ENCODE measurements around the gene TENM4. TPM values are rescaled to one million over a fixed set of nuclear protein-coding genes. Genes with fewer than 3 reads are reported as not detected.

Gene TENM4
- polyA plus RNA-seq, 1 experiment = 5.5 TPM

DNA sequence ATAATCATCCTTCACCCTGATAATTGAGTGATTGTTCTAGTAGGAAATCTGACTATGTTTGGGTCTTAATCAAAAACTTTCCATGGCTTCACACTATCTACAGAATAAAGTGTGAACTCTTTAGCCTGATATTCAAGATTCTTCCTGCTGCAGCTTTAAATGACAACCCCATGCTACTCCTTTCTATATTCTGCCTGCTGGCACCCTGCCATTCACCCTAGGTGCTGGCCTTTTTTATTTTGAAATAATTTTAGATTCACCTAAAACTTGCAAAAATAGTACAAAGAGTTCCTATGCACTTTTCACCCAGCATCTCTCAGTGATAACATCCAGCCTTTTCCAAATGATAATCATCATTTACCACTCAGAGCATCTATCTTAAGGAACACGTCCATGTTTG lies 502.8 kb downstream of the TENM4 start:
- POLR2A ChIA-PET = no interaction called here
- Histone ChIP-seq H3K9me3 (ENCODE audit: control insufficient read depth, insufficient read depth, low read length) (no peaks in the 10 kb centered on the region), H3K27me3 (ENCODE audit: control insufficient read depth, insufficient read depth, low read length) (no peaks in the 10 kb centered on the region), H3K27ac (ENCODE audit: low read depth, low read length) (no peak overlapping the region), H3K4me3 (ENCODE audit: low read depth, low read length) (no peak overlapping the region)
- DNase-seq (ENCODE audit: low read depth, low spot score) = no peak
- TF ChIP-seq, protein P1, sequence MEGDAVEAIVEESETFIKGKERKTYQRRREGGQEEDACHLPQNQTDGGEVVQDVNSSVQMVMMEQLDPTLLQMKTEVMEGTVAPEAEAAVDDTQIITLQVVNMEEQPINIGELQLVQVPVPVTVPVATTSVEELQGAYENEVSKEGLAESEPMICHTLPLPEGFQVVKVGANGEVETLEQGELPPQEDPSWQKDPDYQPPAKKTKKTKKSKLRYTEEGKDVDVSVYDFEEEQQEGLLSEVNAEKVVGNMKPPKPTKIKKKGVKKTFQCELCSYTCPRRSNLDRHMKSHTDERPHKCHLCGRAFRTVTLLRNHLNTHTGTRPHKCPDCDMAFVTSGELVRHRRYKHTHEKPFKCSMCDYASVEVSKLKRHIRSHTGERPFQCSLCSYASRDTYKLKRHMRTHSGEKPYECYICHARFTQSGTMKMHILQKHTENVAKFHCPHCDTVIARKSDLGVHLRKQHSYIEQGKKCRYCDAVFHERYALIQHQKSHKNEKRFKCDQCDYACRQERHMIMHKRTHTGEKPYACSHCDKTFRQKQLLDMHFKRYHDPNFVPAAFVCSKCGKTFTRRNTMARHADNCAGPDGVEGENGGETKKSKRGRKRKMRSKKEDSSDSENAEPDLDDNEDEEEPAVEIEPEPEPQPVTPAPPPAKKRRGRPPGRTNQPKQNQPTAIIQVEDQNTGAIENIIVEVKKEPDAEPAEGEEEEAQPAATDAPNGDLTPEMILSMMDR (IDR thresholded peaks at IDR 0.05; ENCODE audit: low read depth, low read length) = no peak
- CTCF ChIA-PET = interaction anchor here (0.6 to 1.6 kb wide), 3 partner anchors 20 to 293 kb away, joined by 3 to 5 read pairs (median 4); no protein-coding TSS in a partner anchor

- H3K27me3 ChIP-seq (ENCODE audit: control insufficient read depth, insufficient read depth, low read length) = no peaks in the 10 kb centered on the region
- no peak for DNase-seq (ENCODE audit: low read depth, low spot score)
- H3K27ac ChIP-seq (ENCODE audit: low read depth, low read length) = no peak overlapping the region
- POLR2A ChIA-PET = interaction anchor here (0.6 kb wide), 1 partner anchor 413 kb away, joined by 7 read pairs; no protein-coding TSS in a partner anchor
- no peaks in the 10 kb centered on the region for H3K9me3 ChIP-seq (ENCODE audit: control insufficient read depth, insufficient read depth, low read length)
- H3K4me3 ChIP-seq (ENCODE audit: low read depth, low read length) = no peak overlapping the region
- TF ChIP-seq, protein P1 (IDR thresholded peaks at IDR 0.05; ENCODE audit: low read depth, low read length) = no peak
- CTCF ChIA-PET = interaction anchor here (0.8 to 1.4 kb wide), 2 partner anchors 9 to 290 kb away, joined by 3 to 5 read pairs; no protein-coding TSS in a partner anchor
Measured at GRCh38 chr11:78935398-78936068, 505.3 kb downstream of the TENM4 start.

- ChIA-PET POLR2A (no interaction called here), CTCF (interaction anchor here (1.0 kb wide), 1 partner anchor 288 kb away, joined by 3 read pairs; no protein-coding TSS in a partner anchor)
- no peak overlapping the region for H3K4me3 ChIP-seq (ENCODE audit: low read depth, low read length)
Measured at GRCh38 chr11:78933350-78933749, 507.5 kb downstream of the TENM4 start.

GRCh38 chr11:78932757-78933156 lies 508.1 kb downstream of the TENM4 start:
- CTCF ChIA-PET = interaction anchor here (1.0 kb wide), 1 partner anchor 287 kb away, joined by 3 read pairs; no protein-coding TSS in a partner anchor
- POLR2A ChIA-PET = no interaction called here
- no peak for DNase-seq (ENCODE audit: low read depth, low spot score)
- no peak overlapping the region for H3K4me3 ChIP-seq (ENCODE audit: low read depth, low read length)
- TF ChIP-seq, protein P1 (IDR thresholded peaks at IDR 0.05; ENCODE audit: low read depth, low read length) = no peak
- H3K27ac ChIP-seq (ENCODE audit: low read depth, low read length) = no peak overlapping the region
- no peaks in the 10 kb centered on the region for H3K9me3 ChIP-seq (ENCODE audit: control insufficient read depth, insufficient read depth, low read length)
- H3K27me3 ChIP-seq (ENCODE audit: control insufficient read depth, insufficient read depth, low read length) = no peaks in the 10 kb centered on the region

More at GRCh38 chr11:78933350-78933749, 507.5 kb downstream of the TENM4 start:
- Histone ChIP-seq H3K27me3 (ENCODE audit: control insufficient read depth, insufficient read depth, low read length) (no peaks in the 10 kb centered on the region), H3K27ac (ENCODE audit: low read depth, low read length) (no peak overlapping the region), H3K9me3 (ENCODE audit: control insufficient read depth, insufficient read depth, low read length) (no peaks in the 10 kb centered on the region)
- TF ChIP-seq, protein P1 (IDR thresholded peaks at IDR 0.05; ENCODE audit: low read depth, low read length) = no peak
- no peak for DNase-seq (ENCODE audit: low read depth, low spot score)

DNA sequence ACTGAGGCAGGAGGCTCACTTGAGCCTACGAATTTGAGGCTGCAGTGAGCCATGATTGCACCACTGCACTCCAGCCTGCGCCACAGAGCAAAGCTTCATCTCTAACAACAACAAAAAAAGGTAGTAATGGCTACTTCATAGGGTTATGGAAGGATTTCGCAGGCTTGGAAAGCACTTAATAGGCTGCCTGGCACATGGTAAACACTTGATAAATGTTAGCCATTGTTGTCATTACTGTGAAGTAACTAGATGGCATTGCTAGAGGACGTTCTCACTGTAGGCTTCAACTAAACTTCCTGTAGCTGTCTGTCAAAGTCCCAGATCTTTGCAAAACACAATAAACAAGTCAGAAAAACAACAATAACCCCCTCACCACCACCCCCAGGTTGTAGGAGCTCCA lies 508.9 kb downstream of the TENM4 start:
- no peak for DNase-seq (ENCODE audit: low read depth, low spot score)
- no peak overlapping the region for H3K4me3 ChIP-seq (ENCODE audit: low read depth, low read length)
- ChIA-PET POLR2A (no interaction called here), CTCF (no interaction called here)
- TF ChIP-seq, protein P1 (IDR thresholded peaks at IDR 0.05; ENCODE audit: low read depth, low read length) = no peak
- no peaks in the 10 kb centered on the region for H3K27me3 ChIP-seq (ENCODE audit: control insufficient read depth, insufficient read depth, low read length)
- no peaks in the 10 kb centered on the region for H3K9me3 ChIP-seq (ENCODE audit: control insufficient read depth, insufficient read depth, low read length)
- H3K27ac ChIP-seq (ENCODE audit: low read depth, low read length) = no peak overlapping the region
